ENCODE results near the gene IL17C.

DNA sequence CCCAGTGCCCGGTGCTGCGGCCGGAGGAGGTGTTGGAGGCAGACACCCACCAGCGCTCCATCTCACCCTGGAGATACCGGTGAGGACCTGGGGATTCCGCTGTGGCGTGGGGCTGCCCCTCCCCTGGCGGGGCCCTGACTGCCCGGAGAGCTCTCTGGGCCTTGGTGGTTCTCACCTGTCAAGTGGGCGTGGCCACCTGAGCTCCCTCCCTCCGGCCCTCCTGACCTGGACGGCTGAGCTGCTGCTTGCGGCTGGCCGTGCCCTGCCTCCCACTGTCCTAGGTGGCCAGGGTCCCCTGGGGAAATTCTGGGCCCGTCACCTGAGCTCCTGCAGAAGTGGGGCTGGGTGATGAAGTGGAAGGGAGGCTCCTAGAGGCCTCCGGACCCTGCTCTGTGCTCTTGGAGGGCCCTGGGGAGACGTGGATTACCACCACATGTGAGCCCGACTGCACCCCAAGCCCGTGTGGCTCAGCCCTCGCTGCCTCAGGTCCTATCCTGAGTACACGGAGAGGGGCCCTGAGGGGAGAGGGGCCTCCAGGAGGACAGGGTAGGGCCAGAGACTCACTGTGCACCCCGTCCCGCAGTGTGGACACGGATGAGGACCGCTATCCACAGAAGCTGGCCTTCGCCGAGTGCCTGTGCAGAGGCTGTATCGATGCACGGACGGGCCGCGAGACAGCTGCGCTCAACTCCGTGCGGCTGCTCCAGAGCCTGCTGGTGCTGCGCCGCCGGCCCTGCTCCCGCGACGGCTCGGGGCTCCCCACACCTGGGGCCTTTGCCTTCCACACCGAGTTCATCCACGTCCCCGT, 1.1 kb downstream of the IL17C start:
- TF ChIP-seq, protein P1, sequence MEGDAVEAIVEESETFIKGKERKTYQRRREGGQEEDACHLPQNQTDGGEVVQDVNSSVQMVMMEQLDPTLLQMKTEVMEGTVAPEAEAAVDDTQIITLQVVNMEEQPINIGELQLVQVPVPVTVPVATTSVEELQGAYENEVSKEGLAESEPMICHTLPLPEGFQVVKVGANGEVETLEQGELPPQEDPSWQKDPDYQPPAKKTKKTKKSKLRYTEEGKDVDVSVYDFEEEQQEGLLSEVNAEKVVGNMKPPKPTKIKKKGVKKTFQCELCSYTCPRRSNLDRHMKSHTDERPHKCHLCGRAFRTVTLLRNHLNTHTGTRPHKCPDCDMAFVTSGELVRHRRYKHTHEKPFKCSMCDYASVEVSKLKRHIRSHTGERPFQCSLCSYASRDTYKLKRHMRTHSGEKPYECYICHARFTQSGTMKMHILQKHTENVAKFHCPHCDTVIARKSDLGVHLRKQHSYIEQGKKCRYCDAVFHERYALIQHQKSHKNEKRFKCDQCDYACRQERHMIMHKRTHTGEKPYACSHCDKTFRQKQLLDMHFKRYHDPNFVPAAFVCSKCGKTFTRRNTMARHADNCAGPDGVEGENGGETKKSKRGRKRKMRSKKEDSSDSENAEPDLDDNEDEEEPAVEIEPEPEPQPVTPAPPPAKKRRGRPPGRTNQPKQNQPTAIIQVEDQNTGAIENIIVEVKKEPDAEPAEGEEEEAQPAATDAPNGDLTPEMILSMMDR (conservative IDR thresholded peaks at IDR 0.05; ENCODE audit: low read length) = no peak
- TF ChIP-seq EZH2phosphoT487 (IDR thresholded peaks at IDR 0.05; ENCODE audit: borderline replicate concordance, low read depth, low read length) = no peak
